Measurements from ENCODE around the gene BACE1-AS.
"Not testable (repeated sequence)": the region's sequence is repeated elsewhere in the genome, so short reads cannot be mapped to it uniquely, and the experiment has no call there.

The BACE1-AS gene

DNA sequence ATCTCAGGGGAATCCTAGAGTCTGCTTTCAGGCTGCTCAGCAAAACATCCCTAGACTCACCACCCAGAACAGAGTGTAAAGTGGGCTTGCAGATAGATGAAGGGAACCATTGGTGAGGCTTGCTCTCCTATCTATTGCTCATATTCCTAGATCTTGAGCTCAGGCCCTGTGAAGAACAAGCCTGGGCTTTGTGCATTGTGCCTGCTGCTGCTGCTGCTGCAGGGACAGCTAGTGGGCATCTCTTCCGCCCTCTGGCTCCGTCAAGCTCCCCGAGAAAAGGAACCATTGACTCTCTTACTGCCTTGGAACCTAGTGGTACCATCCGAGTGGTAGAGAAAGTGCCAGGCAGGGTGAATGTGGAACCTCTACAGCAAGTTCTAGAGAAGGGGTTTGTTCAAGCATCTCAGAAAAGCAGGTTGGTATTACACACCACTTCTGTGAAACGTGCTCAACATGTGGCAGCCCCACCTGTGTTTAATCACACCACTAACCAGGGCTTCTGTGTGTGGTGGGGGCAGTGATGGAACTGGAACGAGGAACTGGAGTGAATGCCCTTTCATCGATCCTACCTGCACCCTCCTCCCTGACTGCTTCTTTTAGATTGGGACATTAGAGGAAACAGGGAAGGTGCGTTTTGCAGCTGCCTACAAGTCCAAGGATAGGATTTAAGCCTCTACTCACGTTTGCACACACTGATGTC is 4.4 kb downstream of the BACE1-AS start:
- no peak for DNase-seq

DNA sequence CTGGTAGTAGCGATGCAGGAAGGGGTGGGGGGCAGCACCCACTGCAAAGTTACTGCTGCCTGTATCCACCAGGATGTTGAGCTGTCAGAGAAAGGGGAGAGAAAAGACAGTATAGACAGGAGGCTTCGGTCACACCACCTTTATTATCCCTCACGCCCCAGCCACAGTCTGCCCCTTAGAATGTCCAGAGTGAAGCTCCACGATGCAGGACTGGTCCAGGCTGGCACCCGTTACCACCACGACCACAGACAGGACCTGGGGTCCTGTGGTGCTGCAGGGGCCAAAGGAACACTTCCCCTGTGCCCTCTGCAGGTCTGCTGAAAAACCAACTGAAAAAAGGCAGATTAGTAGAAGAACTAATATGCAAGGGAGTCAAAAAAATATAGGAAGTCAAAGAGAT is 5.7 kb downstream of the BACE1-AS start:
- no peak for DNase-seq

DNA sequence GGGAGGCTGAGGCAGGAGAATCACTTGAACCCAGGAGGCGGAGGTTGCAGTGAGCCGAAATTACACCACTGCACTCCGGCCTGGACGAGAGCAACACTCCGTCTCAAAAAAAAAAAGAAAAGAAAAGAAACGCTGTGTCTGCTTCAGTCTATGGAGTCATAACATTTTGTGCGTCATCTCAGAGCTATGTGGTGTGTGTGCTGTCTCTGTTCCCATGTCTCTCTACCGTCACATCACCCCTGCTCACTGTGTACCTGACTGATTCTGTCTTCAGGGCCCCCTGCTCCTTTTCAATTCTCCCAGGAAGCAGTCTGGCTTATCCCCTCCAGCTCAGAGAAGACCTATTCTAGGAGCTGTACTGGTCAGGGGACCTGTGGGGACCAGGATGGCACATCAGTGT is 7.0 kb downstream of the BACE1-AS start:
- no peak for DNase-seq

DNA sequence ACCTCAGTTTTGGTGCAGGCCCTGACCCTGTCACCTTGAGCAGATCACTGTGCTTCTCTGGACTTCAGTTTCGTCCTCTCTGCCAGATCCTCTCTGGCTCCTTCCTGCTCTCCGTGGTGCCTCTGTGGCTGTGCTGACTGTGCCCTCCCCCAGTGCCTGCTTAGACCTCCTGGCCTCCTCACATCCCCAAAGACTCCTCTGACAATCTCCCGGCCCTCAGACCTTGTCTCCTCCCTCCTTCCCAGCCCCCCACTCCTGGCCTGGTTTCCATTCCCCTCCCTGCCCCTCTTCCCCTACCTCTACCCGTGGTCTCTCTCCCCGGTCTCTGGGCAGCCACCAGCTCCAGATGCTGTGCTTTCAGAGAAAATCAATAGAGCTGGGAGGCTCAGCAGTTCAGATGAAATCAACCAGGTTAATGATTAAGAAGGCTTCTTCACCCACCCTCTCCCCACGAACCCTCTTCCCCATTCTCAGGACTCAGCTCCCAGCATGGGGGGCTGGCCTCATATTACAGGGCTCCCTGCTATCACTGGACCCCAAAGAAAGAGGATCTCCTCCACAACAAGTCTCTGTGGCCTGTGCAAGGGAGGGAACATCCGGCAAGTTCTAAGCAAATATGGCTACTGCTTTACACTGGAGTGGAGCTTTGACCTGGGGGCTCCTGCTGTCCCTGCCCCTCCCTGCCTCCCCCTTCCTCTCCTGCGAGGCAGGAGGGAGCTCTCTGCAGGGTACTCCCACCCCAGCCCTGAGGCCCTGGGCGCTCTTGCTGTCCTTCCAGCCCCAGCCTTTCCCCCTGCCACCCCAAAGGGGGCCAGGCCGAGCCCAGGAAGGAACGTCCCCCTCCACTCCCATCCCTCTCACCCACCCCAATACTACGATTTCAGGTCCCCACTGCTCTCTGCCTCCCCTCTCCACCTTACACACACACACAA is 8.5 kb downstream of the BACE1-AS start:
- no peak for DNase-seq

DNA sequence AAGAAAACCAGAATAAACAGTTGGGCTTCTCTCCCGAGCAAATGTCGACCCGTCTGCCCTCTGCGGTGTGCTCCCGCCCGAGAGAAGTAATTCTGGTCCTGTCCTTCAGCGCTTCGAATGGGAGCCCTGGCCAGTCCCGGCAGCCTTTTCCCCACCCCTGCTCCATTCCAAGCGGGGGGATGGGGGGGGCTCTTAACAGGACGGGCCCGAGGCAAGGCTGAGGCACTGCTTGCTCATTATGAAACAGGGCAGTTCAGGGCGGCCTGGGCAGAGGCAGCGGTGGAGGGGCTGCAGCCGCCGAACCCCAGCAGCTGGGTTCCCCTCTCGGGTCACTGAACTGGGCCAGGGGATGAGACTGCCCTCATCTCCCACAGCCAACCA is 9.1 kb downstream of the BACE1-AS start:
- DNase-seq = no peak

DNA sequence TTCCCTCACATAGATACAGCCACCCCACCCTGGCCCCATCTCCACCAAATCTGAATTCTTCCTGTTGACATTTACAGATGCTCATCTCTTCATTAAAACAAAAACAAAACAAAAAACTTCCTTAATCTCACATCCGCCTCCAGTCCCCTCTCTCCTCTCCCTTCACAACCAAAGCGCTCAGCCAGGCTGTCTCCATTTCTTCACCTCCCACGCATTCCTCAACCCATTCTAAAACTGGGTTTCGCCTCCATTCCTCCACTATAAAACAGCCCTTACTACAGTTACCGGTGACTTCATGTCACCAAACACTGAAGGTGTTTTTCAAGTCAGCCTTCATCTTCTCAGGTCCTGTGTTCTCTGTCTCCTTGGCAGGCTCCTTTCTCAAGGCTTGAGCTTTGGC is 9.6 kb downstream of the BACE1-AS start:
- no peak for DNase-seq

DNA sequence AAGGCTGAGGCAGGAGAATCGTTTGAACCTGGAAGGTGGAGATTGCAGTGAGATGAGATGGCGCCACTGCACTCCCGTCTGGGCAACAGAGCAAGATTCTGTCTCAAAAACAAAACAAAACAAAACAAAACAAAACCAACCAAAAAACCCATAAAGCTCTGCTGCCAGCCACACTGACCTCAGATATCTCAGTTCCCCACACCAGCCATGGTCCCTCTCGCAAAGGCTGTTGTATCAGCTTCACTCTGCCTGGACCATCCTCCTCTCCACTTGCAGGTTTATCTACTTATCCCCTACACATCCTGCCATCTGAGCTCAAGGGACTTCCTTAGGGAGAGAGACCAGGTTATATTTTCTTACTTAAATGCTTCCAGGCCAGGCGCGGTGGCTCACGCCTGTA is 11.1 kb downstream of the BACE1-AS start:
- no peak for DNase-seq

DNA sequence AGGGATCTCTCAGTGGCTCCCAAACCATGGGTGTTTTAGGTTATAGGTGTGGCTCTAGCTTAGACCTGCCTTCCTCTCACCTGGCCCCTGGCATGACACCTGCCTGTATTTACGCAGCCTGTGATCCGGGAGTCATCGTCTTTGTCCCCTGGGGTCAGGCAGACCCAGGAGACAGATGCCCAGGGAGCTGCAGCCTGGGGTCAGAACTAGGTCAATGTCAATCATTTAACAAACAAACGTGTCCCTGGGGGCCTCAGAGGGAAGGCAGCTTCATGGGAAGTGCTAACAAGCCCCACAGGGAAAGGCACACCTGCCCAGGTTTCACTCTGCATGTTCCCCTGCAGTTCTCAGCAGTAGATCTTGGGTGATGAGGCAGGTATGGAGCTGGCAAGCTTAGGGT is 12.0 kb downstream of the BACE1-AS start:
- no peak for DNase-seq

DNA sequence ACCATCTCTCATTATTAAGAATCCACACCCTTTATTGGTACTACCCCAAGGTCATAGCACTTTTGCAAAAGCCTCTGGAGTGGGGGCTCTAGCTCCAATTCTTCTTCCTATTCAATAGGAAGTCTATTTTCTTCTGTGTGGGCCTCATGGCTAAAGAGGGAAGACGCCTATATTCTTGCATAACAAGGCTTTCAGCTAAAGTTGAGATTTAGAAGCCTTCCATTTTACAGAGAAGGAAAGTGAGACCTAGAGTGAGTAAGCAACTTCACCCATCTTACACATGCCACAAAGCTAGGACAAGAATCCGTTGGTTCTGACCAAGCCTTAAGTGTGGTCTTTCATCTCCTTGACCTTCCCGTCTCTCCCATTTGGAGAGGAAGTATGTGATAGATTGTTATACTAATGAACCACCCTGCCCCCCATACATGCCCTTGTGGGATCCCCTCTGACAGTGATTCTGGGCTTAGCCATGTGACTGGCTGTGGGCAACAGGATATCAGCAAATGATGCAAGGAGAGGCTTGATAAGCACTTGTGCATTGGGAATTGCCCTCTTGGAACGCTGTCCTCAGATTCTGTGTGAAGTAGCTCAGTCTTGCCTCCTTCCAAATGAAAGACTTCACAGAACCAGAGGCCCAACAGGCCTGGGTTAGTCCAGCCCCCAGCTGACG is 12.6 kb downstream of the BACE1-AS start:
- no peak for DNase-seq

DNA sequence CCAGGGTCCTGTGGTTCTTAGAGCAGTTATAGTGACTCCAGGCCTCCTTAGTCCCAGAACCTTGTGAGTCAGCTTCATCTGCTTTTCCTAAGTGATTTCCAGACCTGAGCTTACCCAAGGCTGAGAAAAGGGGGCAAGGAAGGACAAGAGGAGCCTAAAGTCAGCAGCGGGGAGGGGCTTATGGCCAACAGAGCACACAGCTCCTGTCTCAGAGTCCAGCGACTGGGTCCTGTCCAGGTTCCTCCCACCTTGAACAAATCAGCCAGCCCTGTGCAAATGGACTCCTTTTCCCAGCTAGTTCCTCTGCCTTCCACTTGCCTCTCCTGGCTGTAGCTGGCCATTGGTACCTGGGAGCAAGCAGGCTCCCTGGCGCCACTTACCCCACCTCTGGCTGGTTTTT is 14.0 kb downstream of the BACE1-AS start:
- DNase-seq = no peak

DNA sequence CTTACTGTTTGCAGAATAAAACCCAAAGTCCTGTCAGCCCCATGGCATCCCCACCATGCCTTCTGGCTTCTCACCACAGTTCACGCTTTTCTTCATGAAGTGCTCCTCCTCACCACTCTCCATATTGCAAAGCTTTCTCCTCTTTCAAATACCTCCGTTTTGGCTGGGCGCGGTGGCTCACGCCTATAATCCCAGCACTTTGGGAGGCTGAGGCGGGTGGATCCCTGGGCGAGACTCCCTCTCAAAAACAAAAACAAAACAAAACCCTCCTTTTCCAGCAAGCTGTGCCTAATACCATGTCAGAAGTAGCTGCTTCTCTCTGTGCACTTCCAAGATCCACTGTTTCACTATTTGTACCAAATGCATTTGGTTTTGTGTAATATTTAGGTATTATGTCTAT is 18.2 kb downstream of the BACE1-AS start:
- no peak for DNase-seq

DNA sequence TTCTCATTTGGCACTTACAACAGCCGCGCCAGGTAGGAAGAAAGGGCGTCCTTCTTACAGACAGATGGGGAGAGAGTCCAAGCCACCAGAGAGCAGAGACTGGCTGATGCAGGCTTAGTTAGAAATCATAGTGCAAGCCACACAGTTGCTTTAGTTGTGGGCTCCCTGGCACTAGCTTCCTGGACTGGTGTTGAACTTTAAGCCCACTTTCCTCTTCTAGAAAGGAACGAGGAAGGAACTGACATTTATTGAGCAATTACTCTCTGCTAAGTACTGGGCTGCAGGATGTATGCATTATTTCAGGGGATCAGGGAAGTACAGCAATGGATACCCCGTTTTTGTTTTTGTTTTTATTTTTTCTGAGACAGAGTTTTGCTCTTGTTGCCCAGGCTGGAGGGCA is 21.9 kb downstream of the BACE1-AS start:
- no peak for DNase-seq

DNA sequence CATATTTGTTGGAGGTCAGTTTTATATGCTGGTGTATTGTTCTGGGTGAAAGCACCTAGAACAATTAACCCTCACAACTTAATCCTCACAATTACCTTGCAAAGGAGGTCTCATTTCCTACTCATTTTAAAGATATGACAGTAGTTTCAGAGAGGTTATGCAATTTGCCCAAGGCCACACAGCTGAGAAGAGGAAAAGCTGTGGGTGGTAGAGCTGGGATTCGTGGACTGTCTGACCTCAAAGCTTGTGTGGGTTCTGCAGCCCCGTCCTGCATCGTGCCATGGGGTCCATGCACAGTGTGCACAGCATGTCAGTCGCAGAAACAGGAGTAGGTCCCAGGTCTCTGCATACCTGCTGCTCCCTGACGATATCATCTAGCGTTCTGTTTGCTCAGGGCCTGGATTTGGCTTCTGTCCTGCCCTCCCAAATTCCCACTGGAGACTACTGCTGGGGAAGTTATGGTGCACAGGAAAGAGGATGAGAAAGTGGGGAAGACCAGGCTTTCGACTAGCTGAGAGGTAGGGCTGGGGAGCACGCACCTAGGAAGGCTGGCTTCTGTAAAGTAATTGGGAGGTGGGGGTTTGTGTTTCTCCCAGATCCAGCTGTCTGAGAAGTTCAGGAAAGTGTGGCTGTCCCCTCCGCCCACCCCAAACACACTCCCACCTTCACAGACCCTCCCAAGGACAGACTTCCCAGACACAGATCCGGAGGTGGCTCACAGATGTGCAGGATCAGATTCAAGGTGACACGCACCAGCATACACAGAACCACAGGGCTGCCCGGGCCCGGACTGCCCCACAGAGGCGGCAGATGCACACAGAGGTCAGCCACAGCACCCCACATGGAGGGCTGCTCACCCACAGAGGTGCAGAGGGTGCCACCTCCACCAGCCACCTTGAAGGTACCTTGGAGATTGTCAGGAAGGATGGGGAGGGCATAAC is 23.0 kb downstream of the BACE1-AS start:
- DNase-seq = no peak

DNA sequence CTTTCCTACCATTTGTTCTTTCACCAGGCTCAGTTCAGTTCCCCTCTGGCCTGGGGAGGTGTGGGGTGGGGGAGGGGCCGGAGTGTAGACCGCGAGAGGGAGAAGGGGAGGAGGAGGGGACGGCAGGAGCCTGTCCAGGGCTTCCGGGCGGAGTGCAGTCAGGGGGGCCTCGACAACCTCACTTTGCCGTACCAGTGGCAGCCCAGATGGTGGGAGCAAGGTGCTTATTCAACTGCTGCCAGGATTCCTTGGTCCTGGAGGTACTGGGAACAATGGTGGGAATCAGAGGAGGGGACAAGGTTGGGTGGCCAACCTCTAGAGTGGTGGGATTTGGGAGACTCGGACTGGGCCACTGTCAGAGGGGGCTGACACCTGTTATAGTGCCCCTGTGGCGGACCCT is 23.7 kb downstream of the BACE1-AS start:
- no peak for DNase-seq

DNA sequence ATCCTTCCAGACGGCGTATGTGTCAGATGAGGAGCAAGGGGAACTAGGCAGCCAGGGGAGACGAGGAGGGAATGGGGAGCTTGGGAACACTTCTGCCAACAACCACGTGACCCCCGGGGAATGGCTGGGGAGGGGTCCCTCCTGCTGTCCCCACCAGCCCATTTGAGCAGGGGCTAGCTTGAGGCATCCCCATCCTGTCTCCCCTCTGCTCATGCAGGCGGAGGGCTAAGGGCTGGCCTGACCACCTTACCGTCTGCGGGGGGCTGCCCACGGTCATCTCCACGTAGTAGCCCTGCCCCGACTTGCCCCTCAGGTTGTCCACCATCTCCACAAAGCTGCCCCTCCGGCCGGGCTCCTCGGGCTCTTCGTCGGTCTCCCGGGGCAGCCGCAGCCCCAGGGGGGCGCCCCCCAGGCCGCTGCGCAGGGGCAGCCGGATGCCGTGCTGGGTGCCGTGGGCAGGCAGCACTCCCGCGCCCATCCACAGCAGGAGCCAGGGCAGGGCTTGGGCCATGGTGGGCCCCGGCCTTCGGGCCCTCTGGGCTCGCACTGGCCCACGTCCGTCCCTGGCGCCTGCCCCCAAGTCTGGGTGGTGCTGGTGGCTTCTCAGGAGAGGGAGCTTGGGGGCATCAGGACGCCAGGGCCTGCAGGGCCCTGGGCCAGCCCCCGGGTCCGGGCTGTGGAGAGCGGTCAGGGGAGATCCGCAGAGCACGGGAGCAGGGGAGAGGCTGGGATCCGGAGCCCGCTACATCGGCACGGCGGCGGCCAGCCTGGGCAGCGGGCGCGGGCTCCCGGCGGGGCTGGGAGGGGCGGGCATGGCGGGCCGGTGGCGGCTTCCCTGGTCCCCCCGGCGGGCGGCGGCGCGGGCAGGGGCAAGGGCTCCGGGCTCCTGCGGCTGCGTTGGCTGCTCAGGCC is 24.4 kb downstream of the BACE1-AS start:
- DNase-seq = peak; percentile 11

DNA sequence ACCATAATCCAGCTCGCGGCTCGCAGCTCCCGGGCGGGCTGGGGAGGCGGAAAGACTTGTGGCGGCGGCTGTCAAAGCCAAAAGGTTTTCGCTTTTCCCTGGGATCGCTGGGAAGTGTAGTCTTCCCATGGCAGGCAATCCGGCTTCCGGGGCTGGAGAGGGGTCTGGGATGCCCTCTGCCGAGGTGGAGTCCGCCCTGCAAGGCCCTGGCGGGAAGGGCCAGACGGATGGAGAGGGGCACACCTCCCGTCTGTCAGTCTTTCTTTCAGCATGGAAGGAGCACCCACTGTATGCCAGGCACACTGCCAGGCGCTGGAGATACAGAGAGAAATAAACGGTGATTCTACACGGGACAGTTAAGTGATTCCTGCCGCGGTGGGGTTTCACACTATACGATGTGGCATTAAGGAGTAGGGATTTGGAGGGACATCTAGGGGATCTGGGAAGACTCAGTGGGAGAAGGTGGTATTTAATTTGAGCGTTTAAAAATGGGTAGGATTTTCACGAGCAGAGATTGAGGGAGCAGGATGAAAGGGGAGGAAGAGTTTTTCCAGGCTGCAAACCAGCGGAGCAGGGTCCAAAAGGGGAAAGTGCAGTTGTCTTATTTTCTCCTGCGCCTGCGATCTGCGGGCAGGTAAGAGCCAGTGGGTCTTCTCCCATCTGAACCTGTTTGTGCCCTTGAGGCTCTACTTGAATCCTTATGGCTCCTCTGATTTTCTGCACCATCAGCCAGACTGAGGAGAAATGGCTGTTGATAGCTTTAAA is 25.2 kb downstream of the BACE1-AS start, which contains the start of gene BACE1:
BACE1 (minus strand) TSS at position 60 of the 765 bp plus-strand sequence. CDS start 461 bp downstream, outside the sequence.
- DNase-seq = peak; percentile 26

DNA sequence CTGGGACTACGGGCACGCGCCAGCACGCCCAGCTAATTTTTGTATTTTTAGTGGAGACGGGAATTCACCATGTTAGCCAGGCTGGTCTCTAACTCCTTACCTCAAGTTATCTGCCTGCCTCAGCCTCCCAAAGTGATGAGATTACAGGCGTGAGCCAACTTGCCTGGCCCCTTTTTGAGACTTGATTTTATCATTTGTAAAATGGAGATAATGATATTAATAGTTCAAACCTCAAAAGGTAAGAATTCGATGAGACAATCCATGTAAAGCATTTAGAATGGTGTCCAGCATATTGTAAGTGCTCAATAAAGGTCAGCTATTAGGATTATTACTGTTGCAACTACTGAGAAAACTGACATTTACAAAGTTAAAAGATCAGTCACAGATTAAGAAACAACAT is 27.6 kb downstream of the BACE1-AS start:
- DNase-seq = no peak

DNA sequence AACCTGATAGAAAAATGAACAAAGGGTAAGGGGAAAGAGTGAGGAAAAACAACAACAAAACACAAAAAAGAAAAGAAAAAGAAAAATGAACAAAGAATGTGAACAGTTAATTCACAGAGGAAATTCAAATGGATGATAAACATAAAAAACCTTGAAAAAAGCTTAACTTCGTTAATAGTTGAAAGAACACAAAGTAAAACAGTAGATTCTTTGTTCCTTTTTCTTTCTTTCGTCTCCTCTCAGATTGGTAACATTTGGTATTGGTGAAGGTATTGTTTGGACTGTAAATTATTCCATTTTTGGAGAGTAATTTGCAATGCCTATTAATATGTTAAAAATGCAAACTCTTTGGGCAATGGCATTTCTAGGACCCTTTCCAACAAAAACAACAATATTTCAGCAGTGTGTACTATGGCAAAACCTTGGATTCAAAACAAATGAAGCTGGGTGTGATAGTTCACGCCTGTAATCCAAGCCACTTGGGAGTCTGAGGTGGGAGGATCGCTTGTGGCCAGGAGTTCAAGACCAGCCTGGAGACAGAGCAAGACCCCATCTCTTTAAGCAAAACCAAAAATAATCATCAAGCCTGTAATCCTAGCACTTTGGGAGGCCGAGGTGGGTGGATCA is 28.2 kb downstream of the BACE1-AS start:
- no peak for DNase-seq

DNA sequence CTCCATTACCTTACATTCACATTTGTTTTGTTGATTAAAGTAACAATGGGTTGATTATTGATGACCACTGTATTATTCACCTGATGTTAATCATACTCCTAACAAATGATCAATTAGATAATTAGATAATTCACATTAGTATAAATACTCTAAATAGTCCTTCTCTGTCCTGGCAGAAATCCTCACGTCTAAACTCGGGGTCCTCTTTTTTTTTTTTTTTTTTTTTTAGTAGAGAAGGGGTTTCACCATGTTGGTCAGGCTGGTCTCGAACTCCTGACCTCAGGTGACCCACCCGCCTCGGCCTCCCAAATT is 36.1 kb downstream of the BACE1-AS start:
- not testable (repeated sequence) for DNase-seq

Data from stimulated activated CD4-positive, alpha-beta T cell treated with anti-CD3 and anti-CD28 coated beads, Interleukin-4, amount 100 ng/mL, for 1 hour (primary cell).